Common myeloid progenitor, CD34-positive (primary cell): Measurements from ENCODE around the gene RPS19.
"Not testable (repeated sequence)": the region's sequence is repeated elsewhere in the genome, so short reads cannot be mapped to it uniquely, and the experiment has no call there.

Experiments
- CTCF ChIA-PET: fragments of 350-600 bp; sonication (Branson Sonifier 250); formaldehyde crosslinking; loops from one replicate; lab custom pipeline; 2021; ENCODE audit warnings: antibody characterized with exemption; lab: Charles Lee
- POLR2A ChIA-PET: fragments of 350-600 bp; sonication (Branson Sonifier 250); formaldehyde crosslinking; loops from one replicate; lab custom pipeline; 2021; ENCODE audit warnings: antibody characterized with exemption; lab: Charles Lee
- DNase-seq, 3 donors: peaks; one replicate each; pipeline versions ENCODE4 v3.0.0 to v3.0.0-alpha.2; 2013
- H3K27ac ChIP-seq, 2 experiments: 1 replicate in 1 of 2; 2 replicates in 1 of 2; pipeline ENCODE4 v1.7.0; 2013; ENCODE audit warnings: inconsistent platforms in 2 of 2, low read length in 2 of 2, mild to moderate bottlenecking in 2 of 2, low read depth in 1 of 2, moderate library complexity in 1 of 2; ENCODE audit not compliant: severe bottlenecking in 2 of 2, insufficient read depth in 1 of 2, poor library complexity in 1 of 2
- H3K27me3 ChIP-seq, 5 experiments: replicated peaks in 2 of 5; 1 replicate in 3 of 5; 2 replicates in 2 of 5; pipeline versions ENCODE4 v1.6.1 to v1.7.0; 2013; ENCODE audit warnings: low read length in 4 of 5, mild to moderate bottlenecking in 2 of 5, moderate library complexity in 2 of 5, inconsistent platforms in 1 of 5; ENCODE audit not compliant: insufficient read depth in 5 of 5, control insufficient read depth in 4 of 5
- H3K36me3 ChIP-seq, 4 experiments: 1 replicate in 2 of 4; 2 replicates in 2 of 4; pipeline versions ENCODE4 v1.6.1 to v1.7.0; 2013; ENCODE audit warnings: low read length in 3 of 4, control low read depth in 1 of 4, mild to moderate bottlenecking in 1 of 4; ENCODE audit not compliant: control insufficient read depth in 4 of 4, insufficient read depth in 4 of 4
- H3K4me1 ChIP-seq, 4 experiments: 1 replicate in 3 of 4; 2 replicates in 1 of 4; pipeline versions ENCODE4 v1.6.1 to v1.7.1; 2013; ENCODE audit warnings: low read length in 3 of 4, mild to moderate bottlenecking in 3 of 4, control low read depth in 1 of 4, inconsistent platforms in 1 of 4, moderate library complexity in 1 of 4; ENCODE audit not compliant: control insufficient read depth in 4 of 4, insufficient read depth in 4 of 4; ENCODE audit errors: control extremely low read depth in 1 of 4
- H3K4me3 ChIP-seq, 7 experiments: 1 replicate in 4 of 7; 2 replicates in 3 of 7; pipeline versions ENCODE4 v1.5.1 to v1.7.0; 2013; ENCODE audit warnings: mild to moderate bottlenecking in 7 of 7, low read length in 6 of 7, moderate library complexity in 6 of 7, inconsistent platforms in 2 of 7, low read depth in 2 of 7, control low read depth in 1 of 7; ENCODE audit not compliant: insufficient read depth in 4 of 7, control insufficient read depth in 1 of 7; ENCODE audit errors: extremely low read depth in 1 of 7
- H3K9me3 ChIP-seq, 5 experiments: 1 replicate in 4 of 5; 2 replicates in 1 of 5; pipeline versions ENCODE4 v1.6.1 to v1.7.1; 2013; ENCODE audit warnings: low read length in 4 of 5, mild to moderate bottlenecking in 2 of 5, inconsistent platforms in 1 of 5, low read depth in 1 of 5, moderate library complexity in 1 of 5; ENCODE audit not compliant: control insufficient read depth in 4 of 5, insufficient read depth in 2 of 5; ENCODE audit errors: control extremely low read depth in 1 of 5
- WGBS: methylation state at CpG from one replicate; pipeline ENCODE4 v1.1.5; 2013; ENCODE audit not compliant: insufficient coverage; 5-methylcytosine and 5-hydroxymethylcytosine counted together

RPS19 gene

DNA sequence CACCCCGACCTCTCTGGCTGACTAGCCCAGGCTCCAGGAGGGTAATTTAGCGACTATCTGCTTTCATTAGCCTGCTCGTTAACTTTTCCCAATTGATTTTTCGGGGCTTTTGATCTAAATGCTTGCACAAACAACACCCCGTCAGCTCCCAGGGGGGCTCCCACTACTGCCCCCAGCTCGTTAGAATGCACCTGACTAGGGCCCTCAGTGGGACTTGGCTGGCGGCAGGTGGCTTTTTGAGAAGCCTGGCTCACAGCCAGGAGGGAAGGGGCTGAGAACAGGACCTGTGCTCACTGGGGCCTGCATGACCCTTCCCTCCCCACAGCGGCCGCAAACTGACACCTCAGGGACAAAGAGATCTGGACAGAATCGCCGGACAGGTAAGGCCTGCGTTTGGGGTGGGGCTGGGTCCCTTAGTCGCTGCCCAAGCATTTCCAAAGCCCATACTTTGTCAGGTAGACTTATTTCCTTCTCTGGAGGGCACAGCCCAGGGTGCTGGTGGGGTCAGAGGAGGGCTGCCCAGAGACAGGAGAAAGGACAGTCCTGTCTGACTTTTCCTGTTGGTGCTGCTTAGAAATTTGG lies 9.4 kb downstream of the RPS19 start:
- ChIA-PET POLR2A (no interaction called here), CTCF (interaction anchor here (0.5 to 4.8 kb wide), 6 partner anchors 8 to 74 kb away, joined by 3 to 48 read pairs (median 4); partner anchors contain the start of gene RPS19)
- Histone ChIP-seq H3K27me3 (no peaks in the 10 kb centered on the region), H3K27ac (peak overlapping the region in 1 of 2 experiments; percentile 67), H3K9me3 (no peaks in the 10 kb centered on the region), H3K4me3 (no peak overlapping the region), H3K4me1 (peaks cover 9 to 82% (median 68%) of the 10 kb centered on the region in 4 experiments), H3K36me3 (peaks cover 9 to 63% (median 44%) of the 10 kb centered on the region in 4 experiments)
- DNase-seq: no peak
- 98% methylated on average over 11 of the region's 13 CpGs for WGBS

- ChIA-PET POLR2A (interaction anchor here (1.1 kb wide), 1 partner anchor 10 kb away, joined by 6 read pairs; the partner anchor contains the start of gene RPS19), CTCF (interaction anchor here (0.8 to 4.8 kb wide), 6 partner anchors 9 to 67 kb away, joined by 4 to 48 read pairs (median 4); partner anchors contain the start of gene RPS19)
- WGBS: no CpG with 5 or more reads among the region's 3 CpGs
- H3K27me3 ChIP-seq: no peaks in the 10 kb centered on the region
- no peak overlapping the region for H3K4me3 ChIP-seq
- H3K9me3 ChIP-seq: no peaks in the 10 kb centered on the region
- no peak for DNase-seq
- peaks cover 10 to 81% (median 65%) of the 10 kb centered on the region in 4 experiments for H3K4me1 ChIP-seq
- H3K36me3 ChIP-seq: peaks cover 5 to 54% (median 35%) of the 10 kb centered on the region in 4 experiments
- H3K27ac ChIP-seq: peak overlapping the region in 1 of 2 experiments; percentile 33
Observed at GRCh38 chr19:41870401-41870873, 10.4 kb downstream of the RPS19 start.

GRCh38 chr19:41871573-41872383 lies 11.7 kb downstream of the RPS19 start:
- Histone ChIP-seq H3K36me3 (peaks cover 3 to 45% (median 31%) of the 10 kb centered on the region in 4 experiments), H3K27me3 (no peaks in the 10 kb centered on the region), H3K9me3 (no peaks in the 10 kb centered on the region), H3K4me3 (peak overlapping the region in 5 of 7 experiments; percentile 9 to 36 (median 16)), H3K27ac (peak overlapping the region; percentile 19 to 29), H3K4me1 (peaks cover 17 to 88% (median 72%) of the 10 kb centered on the region in 4 experiments)
- CTCF ChIA-PET: interaction anchor here (0.8 to 7.9 kb wide), 13 partner anchors 10 to 86 kb away, joined by 4 to 82 read pairs (median 11); partner anchors contain the start of genes RABAC1 and RPS19
- WGBS: 3% methylated on average over 15 of the region's 16 CpGs
- POLR2A ChIA-PET: interaction anchor here (1.4 kb wide), 1 partner anchor 11 kb away, joined by 8 read pairs; the partner anchor contains the start of gene RPS19
- DNase-seq: peak; percentile 64 to 83 (median 80)

DNA sequence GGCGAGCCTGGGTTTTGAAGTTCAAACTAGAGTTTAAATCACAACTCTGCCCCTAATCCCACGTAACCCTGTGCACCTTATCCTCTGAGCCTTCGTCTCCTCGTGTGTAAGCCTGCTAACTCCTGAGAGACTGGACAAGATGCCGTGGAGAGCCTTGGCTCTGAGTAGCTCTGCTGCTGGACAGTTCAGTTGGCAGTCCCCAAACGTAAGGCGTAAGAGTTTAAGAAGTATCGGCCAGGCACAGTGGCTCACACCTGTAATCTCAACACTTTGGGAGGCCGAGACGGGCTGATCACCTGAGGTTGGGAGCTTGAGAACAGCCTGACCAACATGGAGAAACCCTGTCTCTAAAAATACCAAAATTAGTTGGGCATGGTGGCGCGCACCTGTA lies 12.3 kb downstream of the RPS19 start:
- peaks cover 18 to 89% (median 76%) of the 10 kb centered on the region in 4 experiments for H3K4me1 ChIP-seq
- H3K27me3 ChIP-seq: no peaks in the 10 kb centered on the region
- no peaks in the 10 kb centered on the region for H3K9me3 ChIP-seq
- CTCF ChIA-PET: interaction anchor here (1.0 to 7.9 kb wide), 16 partner anchors 9 to 85 kb away, joined by 4 to 82 read pairs (median 10); partner anchors contain the start of genes ERFL, RABAC1 and RPS19
- 97% methylated on average over 12 of the region's 12 CpGs for WGBS
- H3K4me3 ChIP-seq: peak overlapping the region in 3 of 7 experiments; percentile 9 to 36 (median 24)
- peak overlapping the region; percentile 19 to 29 for H3K27ac ChIP-seq
- no peak for DNase-seq
- POLR2A ChIA-PET: interaction anchor here (0.7 to 1.4 kb wide), 5 partner anchors 9 to 19 kb away, joined by 3 to 8 read pairs (median 5); partner anchors contain the start of gene RPS19
- peaks cover 3 to 43% (median 29%) of the 10 kb centered on the region in 4 experiments for H3K36me3 ChIP-seq

DNA sequence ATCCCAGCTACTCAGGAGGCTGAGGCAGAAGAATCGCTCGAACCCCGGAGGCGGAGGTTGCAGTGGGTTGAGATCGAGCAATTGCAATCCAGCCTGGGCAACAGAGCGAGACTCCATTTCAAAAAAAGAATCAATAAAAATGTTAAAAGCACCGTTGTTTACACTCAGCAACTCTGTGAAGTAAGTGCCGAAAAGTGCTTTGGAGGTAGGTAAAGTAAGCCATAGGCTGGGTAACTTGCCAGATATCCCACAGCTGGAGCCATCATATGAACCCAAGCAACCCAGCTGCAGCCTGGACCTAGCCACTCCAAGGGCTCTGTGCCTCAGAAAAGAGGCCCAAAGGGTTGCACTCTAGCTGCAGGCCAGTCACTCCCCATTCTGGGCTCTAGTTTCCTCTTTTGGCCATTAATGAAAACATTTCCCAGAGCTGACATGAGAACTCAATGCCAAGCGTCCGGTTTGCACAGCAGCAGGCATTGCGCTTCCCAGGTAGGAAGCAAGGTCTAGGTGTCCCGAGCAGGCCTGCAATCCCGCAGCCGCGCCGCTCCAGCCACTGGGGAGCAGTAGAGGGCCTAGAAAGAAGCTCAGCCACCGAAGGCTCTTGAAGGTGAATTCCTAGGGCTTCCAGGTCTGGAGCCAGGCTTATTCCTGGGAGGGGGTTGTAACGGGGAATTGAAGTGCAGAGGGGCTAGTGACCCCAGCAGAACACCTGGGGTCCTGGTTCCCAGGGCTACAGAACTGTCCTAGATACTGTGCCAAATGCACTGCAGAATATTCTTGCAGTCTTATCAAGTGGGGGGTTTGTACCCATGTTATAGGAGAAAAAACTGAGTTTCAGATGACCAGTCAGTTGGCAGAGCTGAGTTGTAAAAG lies 13.0 kb downstream of the RPS19 start:
- 39% methylated on average over 16 of the region's 18 CpGs for WGBS
- Histone ChIP-seq H3K9me3 (no peaks in the 10 kb centered on the region), H3K27me3 (no peaks in the 10 kb centered on the region), H3K36me3 (peaks cover 2 to 37% (median 26%) of the 10 kb centered on the region in 4 experiments), H3K4me3 (peak overlapping the region in 1 of 7 experiments; percentile 36), H3K27ac (peak overlapping the region in 1 of 2 experiments; percentile 1), H3K4me1 (peaks cover 18 to 91% (median 80%) of the 10 kb centered on the region in 4 experiments)
- POLR2A ChIA-PET: interaction anchor here (0.7 to 1.4 kb wide), 5 partner anchors 8 to 85 kb away, joined by 3 to 8 read pairs (median 4); no protein-coding TSS in a partner anchor
- DNase-seq: peak in 2 of 3 donors; percentile 64 to 67
- CTCF ChIA-PET: interaction anchor here (1.0 to 7.9 kb wide), 20 partner anchors 9 to 85 kb away, joined by 3 to 82 read pairs (median 9); partner anchors contain the start of genes ERFL, RABAC1 and RPS19

GRCh38 chr19:41875973-41876372 lies 15.9 kb downstream of the RPS19 start:
- CTCF ChIA-PET: interaction anchor here (1.6 to 7.9 kb wide), 5 partner anchors 14 to 82 kb away, joined by 5 to 82 read pairs (median 11); partner anchors contain the start of gene RPS19
- H3K4me3 ChIP-seq, H3K27me3 ChIP-seq, H3K9me3 ChIP-seq, POLR2A ChIA-PET, DNase-seq: not testable (repeated sequence)
- peaks cover 15 to 84% (median 70%) of the 10 kb centered on the region in 4 experiments for H3K4me1 ChIP-seq
- H3K27ac ChIP-seq: peak overlapping the region in 1 of 2 experiments; percentile 12
- 97% methylated on average over 3 of the region's 3 CpGs for WGBS
- H3K36me3 ChIP-seq: peaks cover 0 to 11% (median 5%) of the 10 kb centered on the region in 4 experiments
